Erythroblast (primary cell): Measurements from ENCODE around the gene AGBL4.
"Not testable (repeated sequence)": the region's sequence is repeated elsewhere in the genome, so short reads cannot be mapped to it uniquely, and the experiment has no call there.

Experiments
- GATA1 ChIP-seq: IDR thresholded peaks from 2 replicates; pipeline ENCODE4 v1.6.1; 2011; ENCODE audit warnings: low read depth, mild to moderate bottlenecking, control low read depth, low read length, moderate library complexity
- POLR2A ChIP-seq: IDR thresholded peaks from 2 replicates; pipeline ENCODE4 v1.6.1; 2011; ENCODE audit warnings: mild to moderate bottlenecking, low read length

DNA sequence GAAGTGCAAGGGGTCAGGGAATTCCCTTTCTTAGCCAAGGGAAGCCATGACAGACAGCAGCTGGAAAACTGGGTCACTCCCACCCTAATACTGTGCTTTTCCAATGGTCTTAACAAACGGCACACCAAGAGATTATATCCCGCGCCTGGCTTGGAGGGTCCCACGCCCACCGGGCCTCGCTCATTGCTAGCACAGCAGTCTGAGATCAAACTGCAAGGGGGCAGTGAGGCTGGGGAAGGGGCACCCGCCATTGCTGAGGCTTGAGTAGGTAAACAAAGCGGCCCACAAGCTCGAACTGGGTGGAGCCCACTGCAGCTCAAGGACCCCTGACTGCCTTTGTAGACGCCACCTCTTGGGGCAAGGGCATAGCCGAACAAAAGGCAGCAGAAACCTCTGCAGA is 108.5 kb downstream of the AGBL4 start:
- TF ChIP-seq POLR2A, GATA1: not testable (repeated sequence)
